K562 (cell line): ENCODE results near the gene RAB27B. TPM values are rescaled to one million over a fixed set of nuclear protein-coding genes. Genes with fewer than 3 reads are reported as not detected.

Source experiments
- ATAC-seq: fragments of 200-7000 bp; cut with Tn5 transposase; 3 replicates; pipeline ENCODE4 v1.9.1; 2020; ENCODE audit warnings: moderate library complexity
- BruUV-seq: library from RNA; stranded (reverse); fragments of 400-500 nt; replicated peaks from 2 replicates; lab custom pipeline; 2021; lab: Mats Ljungman, UMichigan
- CTCF ChIA-PET: fragments of 300-600 bp; formaldehyde crosslinking; extraction: SDS; loops from one replicate; lab custom pipeline; 2021; ENCODE audit warnings: low intra/inter-chr PET ratio; lab: Yijun Ruan, JAX
- POLR2A ChIA-PET: fragments of 300-600, 350-650 bp; sonication (Branson Sonifier 250); formaldehyde crosslinking; extraction: SDS; loops from one replicate; lab custom pipeline; 2021; ENCODE audit warnings: antibody characterized with exemption, inconsistent platforms; lab: Yijun Ruan, JAX
- DNase-seq, 4 experiments: peaks; one replicate each; pipeline versions ENCODE4 v3.0.0 to v3.0.0-alpha.2; 2011 to 2018; ENCODE audit warnings: low spot score in 3 of 4, mixed read lengths in 3 of 4; ENCODE audit errors: extremely low read depth in 1 of 4
- FAIRE-seq: peaks from 2 replicates; lab custom pipeline; 2011; peaks lifted over from hg19 to GRCh38; lab: Jason Lieb, UNC
- H2AFZ ChIP-seq: 2 replicates; pipeline ENCODE4 v1.6.0; 2011; ENCODE audit warnings: low read depth, low read length, control low read depth, inconsistent platforms
- H3K27ac ChIP-seq: fragments of 200-600 bp; 3 replicates; pipeline ENCODE4 v1.8.0; 2011; ENCODE audit warnings: low read depth, mild to moderate bottlenecking, control low read depth, inconsistent platforms, low read length, moderate library complexity, mixed read lengths; ENCODE audit errors: extremely low read depth
- H3K27me3 ChIP-seq, 2 experiments: fragments of 300-600 bp in 1 of 2; 2 replicates in 1 of 2; 3 replicates in 1 of 2; pipeline versions ENCODE4 v1.6.0 to v1.8.0; 2011; ENCODE audit warnings: inconsistent platforms in 2 of 2, low read length in 2 of 2, mild to moderate bottlenecking in 1 of 2, mixed read lengths in 1 of 2, moderate library complexity in 1 of 2; ENCODE audit not compliant: control insufficient read depth in 2 of 2, insufficient read depth in 2 of 2
- H3K36me3 ChIP-seq: fragments of 300-600 bp; 3 replicates; pipeline ENCODE4 v1.8.0; 2011; ENCODE audit warnings: mild to moderate bottlenecking, low read length, inconsistent platforms; ENCODE audit not compliant: control insufficient read depth, insufficient read depth
- H3K4me1 ChIP-seq, 2 experiments: fragments of 200-600 bp in 1 of 2; replicated peaks in 1 of 2; 2 replicates in 1 of 2; 3 replicates in 1 of 2; pipeline versions ENCODE4 v1.5.1 to v1.8.0; 2011; ENCODE audit warnings: inconsistent platforms in 2 of 2, low read length in 2 of 2, mild to moderate bottlenecking in 1 of 2, mixed read lengths in 1 of 2, moderate library complexity in 1 of 2; ENCODE audit not compliant: control insufficient read depth in 2 of 2, insufficient read depth in 2 of 2
- H3K4me2 ChIP-seq: 2 replicates; pipeline ENCODE4 v1.6.1; 2011; ENCODE audit warnings: low read length, control low read depth, inconsistent platforms, mixed read lengths; ENCODE audit not compliant: insufficient read depth
- H3K4me3 ChIP-seq: fragments of 200-600 bp; sonication (generic), shearing (Covaris generic); 2 replicates; pipeline ENCODE4 v1.5.1; 2016; ENCODE audit warnings: control low read depth, inconsistent platforms
- H3K79me2 ChIP-seq: fragments of 200-600 bp; 3 replicates; pipeline ENCODE4 v1.8.0; 2011; ENCODE audit warnings: low read length, inconsistent platforms; ENCODE audit not compliant: control insufficient read depth, insufficient read depth
- H3K9ac ChIP-seq, 2 experiments: 2 replicates each; pipeline versions ENCODE4 v1.6.0 to v1.6.1; 2011; ENCODE audit warnings: low read depth in 2 of 2, low read length in 2 of 2, control low read depth in 1 of 2, inconsistent platforms in 1 of 2, mild to moderate bottlenecking in 1 of 2, mixed read lengths in 1 of 2; ENCODE audit not compliant: insufficient read depth in 1 of 2
- H3K9me1 ChIP-seq: one replicate; pipeline ENCODE4 v1.6.0; 2011; ENCODE audit warnings: inconsistent platforms, mild to moderate bottlenecking, low read length, moderate library complexity; ENCODE audit not compliant: control insufficient read depth, insufficient read depth
- H3K9me3 ChIP-seq: replicated peaks from 2 replicates; pipeline ENCODE4 v1.5.1; 2011; ENCODE audit warnings: low read depth, low read length, inconsistent platforms; ENCODE audit not compliant: control insufficient read depth, insufficient read depth
- H4K20me1 ChIP-seq: replicated peaks from 2 replicates; pipeline ENCODE4 v1.6.1; 2011; ENCODE audit warnings: low read length, inconsistent platforms, mixed read lengths; ENCODE audit not compliant: control insufficient read depth, insufficient read depth
- CBX5 ChIP-seq: IDR thresholded peaks from 2 replicates; pipeline ENCODE4 v1.6.1; 2014; ENCODE audit warnings: low read depth, borderline replicate concordance
- ETS2 ChIP-seq: IDR thresholded peaks from 2 replicates; pipeline ENCODE4 v1.6.1; 2016; ENCODE audit warnings: borderline replicate concordance, missing genetic modification characterization, mild to moderate bottlenecking, moderate library complexity, missing compliant biosample characterization; ENCODE audit not compliant: poor library complexity, severe bottlenecking
- ID3 ChIP-seq, 2 experiments: fragments of 250-450 bp in 1 of 2; fragments of 450-650 bp in 1 of 2; sonication (Bioruptor Pico) in 1 of 2; IDR thresholded peaks; 2 replicates each; pipeline versions ENCODE4 v1.6.1 to v1.8.0; 2016 to 2021; ENCODE audit warnings: mild to moderate bottlenecking in 2 of 2, moderate library complexity in 2 of 2, missing compliant biosample characterization in 1 of 2, missing genetic modification characterization in 1 of 2
- KLF10 ChIP-seq: fragments of 250-450 bp; sonication (Bioruptor Pico); IDR thresholded peaks from 2 replicates; pipeline ENCODE4 v1.6.1; 2021; ENCODE audit warnings: matching md5 sums
- MECOM ChIP-seq: fragments of 250-450 bp; sonication (Bioruptor Pico); IDR thresholded peaks from 2 replicates; pipeline ENCODE4 v1.8.0; 2022; ENCODE audit warnings: inconsistent platforms
- NR2C1 ChIP-seq, 2 experiments: fragments of 450-650 bp; IDR thresholded peaks; 2 replicates each; pipeline ENCODE4 v1.6.1; 2017; ENCODE audit warnings: mild to moderate bottlenecking in 2 of 2, antibody characterized with exemption in 1 of 2, inconsistent platforms in 1 of 2, missing compliant biosample characterization in 1 of 2, missing genetic modification characterization in 1 of 2
- PHB2 ChIP-seq: fragments of 450-650 bp; IDR thresholded peaks from 2 replicates; pipeline ENCODE4 v1.6.1; 2017; ENCODE audit warnings: low read depth
- PHTF2 ChIP-seq: fragments of 250-450 bp; sonication (Bioruptor Pico); IDR thresholded peaks from 2 replicates; pipeline ENCODE4 v1.5.0; 2021; ENCODE audit warnings: mild to moderate bottlenecking
- POLR2AphosphoS5 ChIP-seq: IDR thresholded peaks from 2 replicates; pipeline ENCODE4 v1.6.1; 2011; ENCODE audit warnings: mild to moderate bottlenecking, low read depth, low read length, moderate library complexity; ENCODE audit not compliant: control insufficient read depth, insufficient read depth
- ZBTB49 ChIP-seq: sonication (generic); formaldehyde crosslinking; IDR thresholded peaks from 2 replicates; pipeline ENCODE4 v1.8.0; 2022; ENCODE audit warnings: missing genetic modification reagents, mild to moderate bottlenecking, borderline replicate concordance
- ZBTB8A ChIP-seq: fragments of 450-650 bp; IDR thresholded peaks from 2 replicates; pipeline ENCODE4 v1.6.1; 2018; ENCODE audit warnings: mild to moderate bottlenecking, moderate library complexity; ENCODE audit not compliant: partially characterized antibody
- ZNF280A ChIP-seq: fragments of 450-650 bp; IDR thresholded peaks from 2 replicates; pipeline ENCODE4 v1.6.1; 2018; ENCODE audit warnings: mild to moderate bottlenecking, low read depth; ENCODE audit not compliant: partially characterized antibody
- ZNF436 ChIP-seq: fragments of 250-450, 450-650 bp; sonication (Bioruptor Pico); formaldehyde crosslinking; IDR thresholded peaks from 2 replicates; pipeline ENCODE4 v1.7.0; 2020; ENCODE audit warnings: mild to moderate bottlenecking
- ZNF449 ChIP-seq: fragments of 250-450 bp; sonication (Bioruptor Pico); IDR thresholded peaks from 2 replicates; pipeline ENCODE4 v1.8.0; 2022; ENCODE audit warnings: moderate library complexity, mild to moderate bottlenecking, inconsistent platforms
- ZNF780A ChIP-seq: fragments of 250-450 bp; sonication (Bioruptor Pico); IDR thresholded peaks from 2 replicates; pipeline ENCODE4 v1.5.0; 2021; ENCODE audit warnings: mild to moderate bottlenecking
- WGBS: fragments of 100-300 bp; shearing (Covaris generic); methylation state at CpG from one replicate; pipeline ENCODE4 v1.1.6; 2016; ENCODE audit warnings: low coverage, mixed read lengths; ENCODE audit not compliant: insufficient coverage; ENCODE audit errors: missing lambda C conversion rate; 5-methylcytosine and 5-hydroxymethylcytosine counted together
- in situ Hi-C: fragments of 300-500 bp; cut with MboI; formaldehyde crosslinking; loops from 4 replicates; pipeline ENCODE4 v1.15.0; 2018; ENCODE audit warnings: inconsistent platforms, mixed read lengths
- intact Hi-C: fragments of 100-400 bp; cut with micrococcal nuclease; formaldehyde crosslinking; loops from 2 replicates; pipeline ENCODE4 v1.14.2; 2022
- polyA plus RNA-seq, 8 experiments: library from polyadenylated mRNA; depleted of rRNA in 4 of 8; stranded (reverse) in 5 of 8; unstranded in 3 of 8; fragments of >200 nt; fragmentation: Nextera tagmentation in 2 of 8; fragmentation: Illumina TruSeq in 1 of 8; extraction: Ambion mirVana in 2 of 8; extraction: Trizol in 1 of 8; gene quantifications; 2 replicates each; pipeline versions ENCODE4 v1.2.1 to v1.2.3, GENCODE V29; 2011 to 2014; ENCODE audit warnings: inconsistent platforms in 1 of 8, missing spikeins in 1 of 8
- total RNA-seq, 7 experiments: library from RNA; depleted of rRNA in 6 of 7; stranded (reverse); fragments of >200 nt in 6 of 7; fragmentation: Illumina TruSeq in 2 of 7; extraction: Trizol in 2 of 7; gene quantifications; 2 replicates each; pipeline versions ENCODE4 v1.2.1 to v1.2.3, GENCODE V29; 2011 to 2021; ENCODE audit warnings: low replicate concordance in 1 of 7

RAB27B gene
- total and polyA plus RNA-seq, 9 of the 15 experiments (the other 6 are each of a cell fraction or from before 2014, with no cell fraction given): 0.44 to 5.7 (median 1.2) TPM

GRCh38 chr18:54801374-54801773, 26.9 kb upstream of the RAB27B start:
- H3K27ac ChIP-seq: no peak overlapping the region
- FAIRE-seq: no peak
- no peak for ATAC-seq
- no peak overlapping the region for H2AFZ ChIP-seq
- H3K9me1 ChIP-seq: no peaks in the 10 kb centered on the region
- H3K9me3 ChIP-seq: no peaks in the 10 kb centered on the region
- peaks cover 0 to 10% of the 10 kb centered on the region in 2 experiments; a peak in 2 of 5 replicates for H3K4me1 ChIP-seq
- in situ Hi-C loops (no loop called here), intact Hi-C loops (no loop called here)
- no peaks in the 10 kb centered on the region for H4K20me1 ChIP-seq
- H3K9ac ChIP-seq: no peak overlapping the region
- CTCF ChIA-PET: no interaction called here
- 11% methylated on average over 1 of the region's 1 CpG for WGBS
- POLR2A ChIA-PET: no interaction called here
- H3K36me3 ChIP-seq: no peaks in the 10 kb centered on the region
- DNase-seq: no peak
- no TSS peak for BruUV-seq
- no peak overlapping the region for H3K4me3 ChIP-seq
- H3K79me2 ChIP-seq: no peaks in the 10 kb centered on the region
- no peak overlapping the region for H3K4me2 ChIP-seq
- H3K27me3 ChIP-seq: no peaks in the 10 kb centered on the region
- TF ChIP-seq ZBTB8A (no peak), PHTF2 (CRISPR knock-in tag) (no peak), POLR2AphosphoS5 (no peak), ZNF449 (CRISPR knock-in tag) (no peak), ZNF280A (no peak), MECOM (CRISPR knock-in tag) (no peak), ZNF436 (CRISPR knock-in tag) (no peak), ETS2 (no peak), ID3 (CRISPR knock-in tag; IDR thresholded peaks at IDR 0.05) (no peak), ID3 (tag; IDR thresholded peaks at IDR 0.05) (no peak), KLF10 (CRISPR knock-in tag) (no peak), NR2C1 (IDR thresholded peaks at IDR 0.05) (no peak), NR2C1 (tag; IDR thresholded peaks at IDR 0.05) (no peak), ZNF780A (no peak), CBX5 (no peak), ZBTB49 (CRISPR knock-in tag) (no peak), PHB2 (no peak)
